ENCODE results near the gene SIGLEC12.
A peak's percentile ranks its signal among the peaks of the same experiment; 100 is the strongest.
"Not testable (repeated sequence)": the region's sequence is repeated elsewhere in the genome, so short reads cannot be mapped to it uniquely, and the experiment has no call there.

Gene SIGLEC12

GRCh38 chr19:51479531-51480331, 21.9 kb downstream of the SIGLEC12 start:
- DNase-seq: no peak

DNA sequence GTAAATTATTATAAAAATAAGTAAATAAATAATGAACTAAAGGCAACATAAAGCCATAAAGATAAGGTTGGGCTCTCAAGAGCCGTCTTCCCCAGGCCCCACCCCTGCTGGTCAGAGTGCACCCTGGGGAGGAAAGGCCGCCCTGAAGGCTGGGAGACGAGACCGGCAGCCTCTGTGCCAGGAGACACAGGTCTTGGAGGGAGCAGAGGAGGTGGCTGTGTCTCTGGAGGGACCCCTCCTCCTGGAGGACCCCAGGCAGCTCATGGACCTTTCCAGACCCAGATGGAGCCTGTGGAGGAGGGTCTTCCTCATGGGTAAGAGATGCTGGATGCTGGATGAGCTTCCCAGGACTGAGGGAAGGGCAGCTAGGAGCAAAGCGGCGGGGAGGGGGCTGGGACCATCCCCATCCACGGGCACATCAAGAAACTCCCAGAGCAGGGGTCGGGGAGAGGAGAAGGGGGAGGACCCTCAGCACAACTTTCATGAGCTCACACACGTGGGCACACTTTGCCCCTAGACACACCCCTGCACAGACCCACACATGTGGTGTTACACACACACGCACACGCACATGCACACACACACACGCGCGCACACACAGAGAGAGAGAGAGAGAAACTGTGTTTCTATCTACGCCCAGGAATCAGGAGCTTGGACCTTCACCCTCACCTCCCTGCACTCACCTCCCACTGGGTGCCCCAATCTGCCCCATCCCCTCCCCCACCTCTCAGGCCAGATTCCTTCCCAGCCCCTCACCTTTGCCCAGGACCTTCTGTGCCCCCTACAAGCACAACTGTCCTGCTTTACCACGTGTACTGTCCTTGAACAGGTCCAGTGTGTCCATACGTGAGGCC, 23.0 kb downstream of the SIGLEC12 start, which contains the start of gene CEACAM18:
Gene CEACAM18, plus strand, starts transcription at position 159 of the 854 bp plus-strand sequence.
- no peak for DNase-seq

DNA sequence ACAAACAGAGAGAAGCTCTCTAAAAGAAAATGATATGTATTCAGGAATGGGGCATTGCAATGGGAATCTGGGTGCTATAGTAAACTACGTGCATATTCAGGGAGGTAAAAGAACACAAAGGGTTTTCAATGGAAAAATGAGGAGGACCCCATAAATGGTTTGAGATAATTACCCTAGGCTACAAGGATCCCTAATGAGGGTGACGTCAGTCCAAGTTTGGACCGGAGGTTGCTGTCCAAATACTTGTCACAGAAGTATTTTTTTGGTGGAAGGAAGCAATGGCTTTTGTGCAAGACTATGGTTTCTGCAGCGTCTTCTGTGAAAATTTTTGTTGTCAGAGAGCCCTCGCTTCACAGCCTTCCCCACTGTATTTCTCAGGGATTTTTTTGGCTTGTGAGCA, 24.3 kb downstream of the SIGLEC12 start:
- no peak for DNase-seq

DNA sequence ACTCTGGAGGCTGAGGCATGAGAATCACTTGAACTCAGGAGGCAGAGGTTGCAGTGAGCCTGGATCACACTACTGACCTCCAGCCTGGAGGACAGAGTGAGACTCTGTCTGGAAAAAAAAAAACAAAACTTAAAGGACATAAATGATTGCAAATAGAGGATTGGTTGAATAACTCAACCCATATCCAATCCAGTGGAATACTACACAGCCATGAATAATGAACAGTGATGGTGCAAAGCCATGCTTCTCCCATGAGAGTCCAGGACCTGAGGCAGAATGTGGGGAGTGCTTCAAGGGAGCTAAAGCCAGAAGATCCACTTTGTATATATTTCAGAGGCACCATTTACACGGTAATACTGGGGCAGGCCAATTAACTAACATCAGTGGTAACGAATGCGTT, 25.4 kb downstream of the SIGLEC12 start:
- no peak for DNase-seq

- DNase-seq: peak; percentile 37
These were observed 28.4 kb downstream of the SIGLEC12 start for GRCh38 chr19:51473009-51473707.

DNA sequence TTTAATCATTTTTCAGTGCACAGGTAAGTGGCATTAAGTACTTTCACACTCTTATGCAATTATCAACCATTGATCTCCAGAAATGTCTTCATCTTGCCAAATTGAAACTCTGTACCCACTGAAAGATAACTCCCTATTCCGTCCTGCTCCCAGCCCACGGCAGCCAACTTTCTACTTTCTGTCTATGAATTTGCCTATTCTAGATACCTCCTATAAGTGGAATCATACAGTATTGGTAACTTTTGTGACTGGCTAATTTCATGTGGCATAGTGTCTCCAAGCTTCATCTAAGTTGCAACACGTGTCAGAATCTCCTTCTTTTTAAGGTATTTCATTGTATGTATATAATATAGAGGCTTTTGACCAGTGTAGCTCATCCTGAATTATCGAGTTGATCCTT, 29.0 kb downstream of the SIGLEC12 start:
- DNase-seq: no peak

DNA sequence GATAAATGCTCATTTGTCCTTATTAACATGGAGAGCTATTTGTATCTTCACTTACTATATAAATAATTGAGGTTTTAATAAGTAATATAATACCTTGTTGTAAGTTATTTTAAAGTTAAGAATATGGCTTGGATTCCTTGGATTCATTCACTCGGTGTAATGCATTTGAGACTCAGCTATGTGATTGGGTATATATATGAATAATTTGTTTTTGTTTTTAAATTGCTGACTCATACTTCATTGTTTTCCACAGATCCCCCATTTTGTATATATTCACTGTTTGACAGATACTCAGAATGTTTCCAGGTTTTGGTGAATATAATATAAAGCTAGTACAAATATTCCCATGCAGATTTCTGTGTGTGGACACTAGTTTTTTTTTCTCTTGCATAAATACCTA, 30.1 kb downstream of the SIGLEC12 start:
- no peak for DNase-seq

DNA sequence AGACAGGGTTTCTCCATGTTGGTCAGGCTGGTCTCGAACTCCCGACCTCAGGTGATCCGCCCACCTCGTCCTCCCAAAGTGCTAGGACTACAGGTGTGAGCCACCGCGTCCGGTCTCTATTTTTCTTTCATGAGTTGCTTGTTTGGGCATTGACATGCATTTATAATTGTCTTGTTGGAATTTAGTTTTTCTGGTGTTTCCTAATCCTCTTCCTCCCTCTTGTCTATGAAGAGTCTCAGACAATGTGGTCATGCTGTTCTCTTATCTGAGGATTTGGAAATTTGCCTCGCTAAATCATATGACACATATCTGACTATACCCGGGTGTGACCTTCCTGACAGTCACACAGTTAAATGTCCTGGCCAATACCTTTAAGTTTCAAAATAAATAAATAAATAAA, 30.6 kb downstream of the SIGLEC12 start:
- no peak for DNase-seq

DNA sequence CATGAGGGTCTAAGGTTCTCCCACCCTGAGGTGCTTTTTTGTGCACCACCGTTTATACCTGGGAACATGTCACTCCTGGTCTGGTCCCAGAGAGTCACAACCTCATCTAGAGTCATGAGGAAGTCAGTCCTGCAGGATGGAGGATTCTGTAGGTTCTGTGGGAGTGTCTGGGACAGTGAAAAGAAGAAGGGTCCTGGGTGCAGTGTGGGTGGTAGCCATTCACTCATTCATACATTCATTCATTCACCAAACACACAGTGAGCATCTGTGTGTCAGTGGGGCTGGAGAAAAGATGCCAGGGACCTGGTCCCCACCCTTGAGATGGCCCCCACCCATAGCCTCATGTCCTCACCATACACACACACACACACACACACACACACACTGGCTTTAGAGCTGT, 32.0 kb downstream of the SIGLEC12 start:
- no peak for DNase-seq

GRCh38 chr19:51469162-51469561, 32.4 kb downstream of the SIGLEC12 start:
- DNase-seq: no peak

DNA sequence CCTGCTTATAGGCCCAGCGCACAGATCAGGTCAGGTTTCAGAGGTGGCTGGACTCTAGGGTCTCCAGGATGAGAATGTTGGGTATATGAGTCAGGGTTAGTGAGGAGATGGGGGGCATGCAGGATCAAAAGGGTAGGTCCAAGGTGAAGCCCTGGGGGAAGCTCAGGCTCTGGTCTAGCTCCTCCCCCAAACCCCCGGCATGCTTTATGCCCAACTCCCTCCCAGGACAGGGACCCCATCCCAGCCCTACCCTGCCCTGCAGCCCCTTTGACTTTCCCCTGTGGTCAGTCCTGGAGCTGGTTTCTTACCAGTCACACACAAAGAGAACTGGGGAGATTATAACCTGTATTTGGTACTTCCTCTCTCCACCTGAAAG, 33.1 kb downstream of the SIGLEC12 start:
- no peak for DNase-seq

DNA sequence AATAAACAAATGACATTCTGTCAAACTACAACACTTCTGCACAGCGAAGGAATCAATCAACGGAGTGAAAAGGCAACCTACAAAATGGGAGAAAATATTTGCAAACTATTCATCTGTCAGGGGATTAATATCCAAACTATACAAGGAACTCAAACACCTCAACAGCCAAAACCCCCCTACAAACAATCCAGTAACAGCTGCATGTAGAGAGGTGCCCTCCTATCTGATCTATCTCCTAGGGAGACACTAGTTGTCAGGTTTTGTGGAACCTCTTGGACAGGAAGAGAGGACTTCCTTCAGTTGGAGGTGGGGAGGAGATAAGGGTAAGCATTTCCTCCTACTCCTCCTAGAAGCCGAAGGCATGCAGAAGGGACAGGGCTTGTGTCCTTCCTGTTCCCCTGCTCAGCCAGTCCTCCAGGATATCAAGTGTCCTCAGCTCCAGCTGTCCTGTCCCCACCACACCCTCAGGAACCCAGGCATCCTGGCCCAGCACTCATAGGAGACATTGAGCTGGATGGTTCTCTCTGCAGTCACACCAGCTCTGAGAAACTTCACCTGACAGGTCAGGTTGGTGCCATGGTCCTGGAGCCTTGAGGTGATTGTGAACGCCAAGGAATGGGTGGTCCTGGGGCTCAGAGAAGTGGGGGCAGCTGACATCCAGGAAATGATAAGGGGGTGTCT, 33.6 kb downstream of the SIGLEC12 start:
- DNase-seq: no peak

DNA sequence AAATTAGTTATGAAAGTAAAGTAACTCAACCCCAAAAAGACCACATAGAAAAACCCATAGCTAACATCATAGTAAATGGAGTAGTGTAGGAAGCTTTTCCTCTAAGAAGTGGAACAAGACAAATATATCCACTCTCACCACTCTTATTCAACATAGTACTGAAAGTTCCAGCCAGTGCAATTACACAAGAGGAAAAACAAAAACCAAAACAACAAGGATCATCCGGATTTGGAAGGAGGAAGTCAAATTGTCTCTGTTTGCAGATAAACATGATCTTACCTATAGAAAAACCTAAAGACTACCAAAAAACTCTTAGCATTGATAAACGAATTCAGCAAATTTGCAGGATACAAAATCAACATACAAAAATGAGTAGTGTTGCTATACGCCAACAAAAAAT, 34.9 kb downstream of the SIGLEC12 start:
- DNase-seq: no peak

DNA sequence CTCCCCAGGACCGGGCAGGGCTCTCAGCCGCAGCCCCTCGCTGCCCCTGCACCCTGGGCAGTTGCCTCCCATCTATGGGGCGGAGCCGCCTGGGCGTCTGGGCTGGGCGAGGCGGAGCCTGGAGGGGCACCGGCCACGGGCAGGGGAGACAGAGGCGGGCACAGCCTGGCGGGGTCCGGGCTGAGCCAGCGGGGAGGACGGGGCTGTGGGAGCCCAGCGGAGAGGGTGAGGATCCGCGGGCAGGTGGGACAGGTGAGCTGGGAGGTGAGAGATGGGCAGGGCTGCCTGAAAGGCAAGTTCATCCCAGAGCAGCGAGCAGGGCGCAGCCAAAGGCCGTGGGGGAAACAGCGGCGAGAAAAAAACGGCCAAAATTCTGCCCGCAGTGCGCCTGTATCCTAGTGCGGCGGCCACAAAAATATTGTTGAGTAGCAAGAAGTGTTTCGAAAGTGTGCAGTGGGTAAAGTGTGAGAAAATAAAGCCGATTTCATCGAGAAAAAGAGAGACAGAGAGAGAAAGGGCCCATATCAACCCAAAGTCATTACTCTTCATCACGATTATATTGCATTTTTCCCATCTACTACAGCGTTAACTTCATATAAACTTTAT, 37.5 kb downstream of the SIGLEC12 start:
- DNase-seq: not testable (repeated sequence)

DNA sequence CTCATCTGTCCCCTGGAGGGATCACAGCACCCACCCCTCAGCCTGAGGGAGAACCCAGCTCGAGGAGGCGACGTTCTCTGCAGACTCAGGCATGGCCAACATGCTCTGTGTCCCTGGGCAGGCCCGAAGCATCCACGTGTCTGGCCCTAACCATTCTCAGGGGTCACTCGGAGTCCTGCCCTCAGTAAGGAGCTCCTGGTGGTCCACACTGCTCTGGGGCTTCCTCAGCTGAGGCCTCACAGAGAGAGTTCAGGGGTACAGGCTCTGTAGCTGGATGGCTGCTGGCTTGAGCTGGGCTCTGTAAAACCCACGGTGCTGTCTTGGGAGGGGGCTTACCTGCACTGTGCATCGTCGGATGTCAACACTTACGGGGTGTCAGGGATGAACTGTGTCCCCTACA, 38.9 kb downstream of the SIGLEC12 start:
- DNase-seq: no peak

- no peak for DNase-seq
These were observed 39.3 kb downstream of the SIGLEC12 start for GRCh38 chr19:51462276-51462675.

DNA sequence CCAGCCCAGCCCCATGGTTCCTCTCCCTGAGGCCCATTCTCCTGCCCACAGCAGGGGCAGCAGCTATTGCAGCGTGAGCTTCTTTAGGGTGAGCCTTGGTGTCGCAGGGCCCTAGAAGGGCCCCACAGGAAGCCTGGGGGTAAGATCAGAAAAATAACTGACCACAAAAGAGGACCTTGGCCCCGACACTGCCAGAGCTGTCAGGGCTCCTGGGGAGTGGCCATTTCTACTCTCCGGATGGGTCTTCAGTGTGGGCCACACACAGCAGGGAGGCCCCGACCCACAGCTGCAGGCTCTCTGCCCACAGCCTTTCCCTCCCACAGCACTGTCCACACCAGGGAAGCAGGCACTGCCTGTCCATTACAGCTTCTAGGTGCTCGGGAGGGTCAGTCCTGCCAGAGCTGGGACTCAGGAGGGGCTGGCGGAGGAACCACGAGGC, 39.9 kb downstream of the SIGLEC12 start:
- no peak for DNase-seq

- DNase-seq: peak; percentile 26
These were observed 41.2 kb downstream of the SIGLEC12 start for GRCh38 chr19:51460164-51460992.

GRCh38 chr19:51458899-51459505, 42.6 kb downstream of the SIGLEC12 start:
- no peak for DNase-seq

DNA sequence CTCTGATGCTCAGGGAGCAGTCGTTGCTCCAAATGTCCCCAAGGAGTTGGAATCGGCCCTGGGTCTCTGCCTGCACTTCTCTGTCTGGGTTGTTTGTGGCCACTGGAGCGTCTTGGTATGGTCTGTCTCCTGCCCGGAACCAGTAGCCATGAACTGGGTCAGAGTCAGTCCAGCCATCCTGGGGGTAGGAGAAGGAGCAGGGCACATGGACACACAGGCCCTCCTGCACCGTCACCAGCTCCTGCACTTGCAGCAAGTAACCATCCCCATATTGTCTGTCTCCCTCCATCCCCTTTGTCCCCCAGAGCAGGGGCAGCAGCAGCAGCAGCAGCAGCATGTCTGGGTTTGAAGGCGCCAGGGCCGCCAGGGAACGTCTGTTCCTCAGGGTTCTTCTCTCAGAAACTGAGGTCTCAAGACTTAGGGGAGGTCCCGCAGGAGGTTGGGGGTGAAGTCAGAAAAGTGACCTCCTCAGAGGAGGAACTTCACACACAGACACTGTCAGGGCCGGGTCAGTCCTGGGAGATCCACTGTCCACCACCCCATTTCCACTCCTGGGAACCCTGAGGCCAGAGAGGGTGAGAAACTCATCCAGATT, 43.5 kb downstream of the SIGLEC12 start, which contains the start of gene SIGLEC8:
Gene SIGLEC8, minus strand, starts transcription at position 404 of the 595 bp plus-strand sequence. Its CDS starts 67 bp downstream, at position 337.
- DNase-seq: no peak
